Ishikawa (cell line): ENCODE data around the gene IGF1R.

ENCODE experiments used
- CEBPB ChIP-seq: IDR thresholded peaks from 2 replicates; pipeline ENCODE4 v1.6.1; 2012
- CREB1 ChIP-seq: IDR thresholded peaks from 2 replicates; pipeline ENCODE4 v1.6.1; 2012; ENCODE audit warnings: low read depth
- EGR1 ChIP-seq: IDR thresholded peaks from 2 replicates; pipeline ENCODE4 v1.6.1; 2012
- EP300 ChIP-seq: IDR thresholded peaks from 2 replicates; pipeline ENCODE4 v1.6.1; 2012; ENCODE audit warnings: borderline replicate concordance
- FOXM1 ChIP-seq: IDR thresholded peaks from 2 replicates; pipeline ENCODE4 v1.6.1; 2012; ENCODE audit warnings: low read depth, borderline replicate concordance
- NFIC ChIP-seq: IDR thresholded peaks from 2 replicates; pipeline ENCODE4 v1.6.1; 2012
- RAD21 ChIP-seq: IDR thresholded peaks from 2 replicates; pipeline ENCODE4 v1.6.1; 2012; ENCODE audit warnings: low read depth
- TAF1 ChIP-seq: IDR thresholded peaks from 2 replicates; pipeline ENCODE4 v1.6.1; 2012; ENCODE audit warnings: low read depth, mild to moderate bottlenecking
- TCF12 ChIP-seq: IDR thresholded peaks from 2 replicates; pipeline ENCODE4 v1.6.1; 2012; ENCODE audit warnings: low read depth
- TEAD4 ChIP-seq: IDR thresholded peaks from 2 replicates; pipeline ENCODE4 v1.6.1; 2012
- YY1 ChIP-seq: IDR thresholded peaks from 2 replicates; pipeline ENCODE4 v1.6.1; 2012; ENCODE audit warnings: low read depth
- ZBTB7A ChIP-seq: IDR thresholded peaks from 2 replicates; pipeline ENCODE4 v1.6.1; 2012; ENCODE audit warnings: low read depth
- TF ChIP-seq, protein P1 (sequence below): IDR thresholded peaks from 2 replicates; pipeline ENCODE4 v1.6.1; 2012
- TF ChIP-seq, protein P2 (sequence below): IDR thresholded peaks from 2 replicates; pipeline ENCODE4 v1.6.1; 2012; ENCODE audit warnings: low read depth, mild to moderate bottlenecking
- TF ChIP-seq, protein P3 (sequence below): IDR thresholded peaks from 2 replicates; pipeline ENCODE4 v1.6.1; 2012

Gene IGF1R

DNA sequence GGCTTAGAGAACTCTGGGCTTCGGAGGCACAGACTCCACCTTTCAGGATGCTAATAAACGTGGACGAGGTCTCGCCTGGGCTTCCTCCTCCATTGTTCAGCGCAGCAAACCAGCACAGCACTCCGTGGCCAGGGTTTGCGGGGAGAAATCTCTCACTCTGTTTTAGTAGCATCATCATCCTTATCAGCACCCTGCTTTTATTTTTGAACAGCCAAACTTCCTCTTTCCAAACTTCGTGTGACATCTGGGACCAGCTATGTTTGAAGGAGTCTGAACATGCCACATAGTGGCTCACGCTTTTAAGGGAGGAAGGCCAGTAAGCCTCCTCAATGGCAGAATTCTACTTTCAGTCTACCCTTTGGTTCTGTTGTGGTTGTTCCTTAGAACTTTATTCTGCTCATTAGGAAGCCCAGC lies 210.3 kb downstream of the IGF1R start:
- TF ChIP-seq CREB1 (no peak), TAF1 (no peak), EGR1 (no peak), ZBTB7A (no peak), NFIC (no peak), EP300 (no peak), TCF12 (no peak), TEAD4 (no peak), CEBPB (no peak), FOXM1 (no peak), YY1 (no peak), RAD21 (no peak)
- TF ChIP-seq, protein P1, sequence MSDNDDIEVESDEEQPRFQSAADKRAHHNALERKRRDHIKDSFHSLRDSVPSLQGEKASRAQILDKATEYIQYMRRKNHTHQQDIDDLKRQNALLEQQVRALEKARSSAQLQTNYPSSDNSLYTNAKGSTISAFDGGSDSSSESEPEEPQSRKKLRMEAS = no peak
- TF ChIP-seq, protein P2, sequence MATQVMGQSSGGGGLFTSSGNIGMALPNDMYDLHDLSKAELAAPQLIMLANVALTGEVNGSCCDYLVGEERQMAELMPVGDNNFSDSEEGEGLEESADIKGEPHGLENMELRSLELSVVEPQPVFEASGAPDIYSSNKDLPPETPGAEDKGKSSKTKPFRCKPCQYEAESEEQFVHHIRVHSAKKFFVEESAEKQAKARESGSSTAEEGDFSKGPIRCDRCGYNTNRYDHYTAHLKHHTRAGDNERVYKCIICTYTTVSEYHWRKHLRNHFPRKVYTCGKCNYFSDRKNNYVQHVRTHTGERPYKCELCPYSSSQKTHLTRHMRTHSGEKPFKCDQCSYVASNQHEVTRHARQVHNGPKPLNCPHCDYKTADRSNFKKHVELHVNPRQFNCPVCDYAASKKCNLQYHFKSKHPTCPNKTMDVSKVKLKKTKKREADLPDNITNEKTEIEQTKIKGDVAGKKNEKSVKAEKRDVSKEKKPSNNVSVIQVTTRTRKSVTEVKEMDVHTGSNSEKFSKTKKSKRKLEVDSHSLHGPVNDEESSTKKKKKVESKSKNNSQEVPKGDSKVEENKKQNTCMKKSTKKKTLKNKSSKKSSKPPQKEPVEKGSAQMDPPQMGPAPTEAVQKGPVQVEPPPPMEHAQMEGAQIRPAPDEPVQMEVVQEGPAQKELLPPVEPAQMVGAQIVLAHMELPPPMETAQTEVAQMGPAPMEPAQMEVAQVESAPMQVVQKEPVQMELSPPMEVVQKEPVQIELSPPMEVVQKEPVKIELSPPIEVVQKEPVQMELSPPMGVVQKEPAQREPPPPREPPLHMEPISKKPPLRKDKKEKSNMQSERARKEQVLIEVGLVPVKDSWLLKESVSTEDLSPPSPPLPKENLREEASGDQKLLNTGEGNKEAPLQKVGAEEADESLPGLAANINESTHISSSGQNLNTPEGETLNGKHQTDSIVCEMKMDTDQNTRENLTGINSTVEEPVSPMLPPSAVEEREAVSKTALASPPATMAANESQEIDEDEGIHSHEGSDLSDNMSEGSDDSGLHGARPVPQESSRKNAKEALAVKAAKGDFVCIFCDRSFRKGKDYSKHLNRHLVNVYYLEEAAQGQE = no peak
- TF ChIP-seq, protein P3, sequence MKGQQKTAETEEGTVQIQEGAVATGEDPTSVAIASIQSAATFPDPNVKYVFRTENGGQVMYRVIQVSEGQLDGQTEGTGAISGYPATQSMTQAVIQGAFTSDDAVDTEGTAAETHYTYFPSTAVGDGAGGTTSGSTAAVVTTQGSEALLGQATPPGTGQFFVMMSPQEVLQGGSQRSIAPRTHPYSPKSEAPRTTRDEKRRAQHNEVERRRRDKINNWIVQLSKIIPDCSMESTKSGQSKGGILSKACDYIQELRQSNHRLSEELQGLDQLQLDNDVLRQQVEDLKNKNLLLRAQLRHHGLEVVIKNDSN = no peak

DNA sequence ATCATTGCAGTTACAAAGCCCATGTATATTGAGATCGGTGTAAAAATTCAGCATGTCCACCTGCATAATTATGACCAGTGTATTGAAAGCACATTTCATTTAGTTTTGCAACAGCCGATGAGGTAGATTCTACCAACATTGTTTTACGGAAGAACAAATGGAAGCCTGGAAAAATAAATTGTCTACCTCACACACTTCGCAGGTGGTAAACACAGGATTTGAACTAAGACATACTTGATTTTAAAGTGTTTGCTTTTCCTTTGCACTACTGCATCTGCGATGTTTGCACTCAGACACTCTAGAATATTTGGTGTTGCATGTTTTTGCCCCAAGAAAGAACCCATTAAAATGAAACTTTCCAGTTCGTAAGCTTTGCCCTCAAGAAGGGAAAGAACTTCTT lies 210.8 kb downstream of the IGF1R start:
- TF ChIP-seq, protein P1 = no peak
- TF ChIP-seq TAF1 (no peak), TCF12 (no peak), CEBPB (no peak), EGR1 (no peak), CREB1 (no peak), NFIC (no peak), FOXM1 (no peak), TEAD4 (no peak), EP300 (no peak), ZBTB7A (no peak), YY1 (no peak)
- TF ChIP-seq, protein P2 = no peak

DNA sequence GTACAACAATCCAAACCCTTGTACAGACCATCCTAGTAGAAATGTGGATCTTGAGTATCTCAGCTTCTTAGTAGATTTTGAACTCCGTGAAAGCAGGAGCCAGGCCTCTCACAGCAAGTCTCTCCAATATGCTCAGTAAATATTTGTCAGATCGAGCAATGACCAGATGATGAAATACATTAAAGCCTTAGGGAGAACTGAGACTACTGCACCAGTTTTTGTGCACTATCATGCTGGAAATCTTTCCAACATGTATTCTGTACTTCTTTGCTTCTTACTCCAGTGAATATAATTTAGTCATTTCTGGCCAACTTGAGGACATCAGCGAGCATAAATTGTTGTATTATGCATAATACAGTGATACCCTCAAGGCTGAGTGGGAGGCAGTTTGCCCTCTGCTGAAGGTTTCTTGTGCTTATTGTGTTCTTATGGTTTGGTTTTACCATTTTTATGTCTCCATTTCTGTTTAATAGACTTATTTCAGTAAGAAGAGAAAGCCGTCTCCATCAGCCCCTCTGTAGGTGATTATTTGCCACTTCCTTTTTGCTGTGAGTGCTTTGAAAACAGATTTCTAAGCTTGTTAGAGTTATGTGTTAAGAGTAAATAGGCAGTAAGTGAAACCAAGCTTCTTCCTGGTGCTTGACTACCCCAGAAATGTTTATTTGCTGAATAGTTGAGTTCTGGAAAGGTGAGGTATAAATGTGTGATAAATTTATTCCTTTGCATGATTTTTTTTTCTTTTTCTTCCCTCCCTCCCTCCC lies 212.1 kb downstream of the IGF1R start:
- TF ChIP-seq TAF1 = no peak
- no peak for TF ChIP-seq NFIC
- TF ChIP-seq RAD21 = no peak
- TF ChIP-seq EGR1 = no peak
- TF ChIP-seq CREB1 = no peak
- no peak for TF ChIP-seq EP300
- TF ChIP-seq, protein P2 = no peak
- TF ChIP-seq YY1 = no peak
- TF ChIP-seq TEAD4 = no peak
- TF ChIP-seq ZBTB7A = no peak
- TF ChIP-seq, protein P1 = no peak
- no peak for TF ChIP-seq CEBPB
- TF ChIP-seq, protein P3 = no peak
- no peak for TF ChIP-seq FOXM1
- TF ChIP-seq TCF12 = no peak

DNA sequence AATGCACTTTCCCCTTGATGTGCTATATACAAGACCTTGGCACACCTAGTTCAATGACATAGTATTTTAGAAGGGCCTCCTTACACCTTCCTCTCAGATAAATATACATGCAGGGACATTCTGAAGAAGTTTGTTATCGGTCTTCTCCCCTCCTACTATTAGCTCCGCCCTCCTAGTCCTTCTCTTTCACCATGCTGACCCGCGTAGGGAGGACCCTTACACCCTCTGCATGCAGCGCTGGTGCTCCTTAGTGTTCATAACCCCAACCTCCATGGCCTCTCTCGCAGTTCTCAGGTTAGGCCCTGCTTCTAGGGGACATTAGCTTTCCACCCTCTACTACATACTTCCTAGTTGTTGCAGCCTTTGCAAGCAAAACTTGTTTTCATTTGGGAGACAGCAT lies 212.8 kb downstream of the IGF1R start:
- TF ChIP-seq TAF1 (no peak), FOXM1 (no peak), EGR1 (no peak), CEBPB (no peak), EP300 (no peak), TEAD4 (no peak), NFIC (no peak), CREB1 (no peak), YY1 (no peak), ZBTB7A (no peak), RAD21 (no peak)
- TF ChIP-seq, protein P3 = no peak
- TF ChIP-seq, protein P2 = no peak
